ENCODE results near the gene LSMEM2.

Gene LSMEM2

DNA sequence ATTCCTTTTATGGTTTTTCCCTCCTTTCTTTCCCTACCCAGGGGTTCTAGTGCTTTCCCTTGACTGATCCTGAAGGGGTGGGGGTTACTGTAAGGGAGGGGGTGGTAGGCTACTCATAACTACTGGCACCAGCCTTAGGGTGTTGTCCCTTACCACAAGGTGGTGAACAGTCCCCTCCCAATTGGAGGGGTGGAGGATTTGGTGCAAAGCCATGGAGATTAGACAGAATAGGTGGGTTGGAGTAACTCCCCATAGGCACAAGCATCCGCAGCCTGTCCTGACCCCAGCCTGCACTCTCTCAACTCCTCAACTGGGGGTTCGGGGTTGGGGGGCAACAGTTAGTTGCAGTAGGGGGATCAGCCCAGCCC lies 46.2 kb downstream of the LSMEM2 start:
- TF ChIP-seq, protein P1, sequence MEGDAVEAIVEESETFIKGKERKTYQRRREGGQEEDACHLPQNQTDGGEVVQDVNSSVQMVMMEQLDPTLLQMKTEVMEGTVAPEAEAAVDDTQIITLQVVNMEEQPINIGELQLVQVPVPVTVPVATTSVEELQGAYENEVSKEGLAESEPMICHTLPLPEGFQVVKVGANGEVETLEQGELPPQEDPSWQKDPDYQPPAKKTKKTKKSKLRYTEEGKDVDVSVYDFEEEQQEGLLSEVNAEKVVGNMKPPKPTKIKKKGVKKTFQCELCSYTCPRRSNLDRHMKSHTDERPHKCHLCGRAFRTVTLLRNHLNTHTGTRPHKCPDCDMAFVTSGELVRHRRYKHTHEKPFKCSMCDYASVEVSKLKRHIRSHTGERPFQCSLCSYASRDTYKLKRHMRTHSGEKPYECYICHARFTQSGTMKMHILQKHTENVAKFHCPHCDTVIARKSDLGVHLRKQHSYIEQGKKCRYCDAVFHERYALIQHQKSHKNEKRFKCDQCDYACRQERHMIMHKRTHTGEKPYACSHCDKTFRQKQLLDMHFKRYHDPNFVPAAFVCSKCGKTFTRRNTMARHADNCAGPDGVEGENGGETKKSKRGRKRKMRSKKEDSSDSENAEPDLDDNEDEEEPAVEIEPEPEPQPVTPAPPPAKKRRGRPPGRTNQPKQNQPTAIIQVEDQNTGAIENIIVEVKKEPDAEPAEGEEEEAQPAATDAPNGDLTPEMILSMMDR (conservative IDR thresholded peaks at IDR 0.05; ENCODE audit: low read length), result no peak
- DNase-seq (ENCODE audit: low read depth), result no peak

DNA sequence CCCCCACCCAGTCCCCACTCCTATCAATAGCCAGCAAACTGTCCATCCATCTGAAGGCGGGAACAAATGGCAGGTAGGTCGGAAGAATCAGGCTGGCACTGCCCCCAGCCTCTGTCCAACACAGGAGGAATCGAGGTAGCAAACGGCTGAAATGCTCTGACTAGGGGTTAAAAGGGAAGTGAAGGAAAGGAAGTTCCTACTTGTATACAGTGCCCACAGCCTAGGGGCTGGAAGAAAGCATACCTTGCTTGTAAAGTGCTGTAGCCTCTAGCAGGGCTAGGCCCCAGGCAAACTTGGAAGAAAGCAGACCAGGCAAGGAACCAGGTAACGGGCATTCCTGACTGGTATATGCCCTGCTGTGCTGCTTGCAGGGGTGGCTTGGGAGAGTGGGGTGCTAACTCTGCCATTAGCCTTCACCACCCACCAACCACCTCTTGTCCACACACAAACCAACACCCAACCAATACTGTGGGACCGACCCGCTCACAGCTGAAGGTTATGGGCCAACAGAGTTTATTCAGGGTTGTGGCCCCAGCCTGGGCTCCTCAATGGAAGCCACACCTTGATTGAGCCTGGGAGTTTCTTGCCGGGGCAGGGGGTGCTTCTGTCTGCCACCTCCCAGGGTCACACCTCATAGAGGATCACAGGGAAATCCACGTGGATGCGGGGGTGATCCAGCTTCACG lies 46.8 kb downstream of the LSMEM2 start:
- no peak overlapping the region for H3K4me3 ChIP-seq (ENCODE audit: low read length)
- TF ChIP-seq, protein P1 (conservative IDR thresholded peaks at IDR 0.05; ENCODE audit: low read length), result no peak
- no peak for DNase-seq (ENCODE audit: low read depth)

More for the DNA sequence above, 46.2 kb downstream of the LSMEM2 start:
- no peak overlapping the region for H3K4me3 ChIP-seq (ENCODE audit: low read length)

DNA sequence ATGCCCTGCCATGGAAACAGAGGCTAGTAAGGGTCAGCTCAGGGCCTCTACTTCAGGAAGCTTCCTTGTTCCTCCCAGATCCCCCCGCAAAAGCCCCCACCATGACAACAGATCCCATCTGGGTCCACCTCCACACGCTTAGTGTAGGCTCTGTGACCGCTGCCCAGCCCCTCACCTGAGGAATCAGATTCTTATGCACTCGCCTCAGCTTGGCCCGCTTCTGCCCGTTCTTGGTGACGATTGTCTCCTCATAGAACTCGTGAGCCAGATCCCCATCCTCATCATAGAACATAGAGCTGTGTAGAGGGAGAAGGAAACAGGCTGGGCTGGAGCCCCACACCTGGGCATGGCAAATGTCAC lies 47.3 kb downstream of the LSMEM2 start:
- no peak for DNase-seq (ENCODE audit: low read depth)
- TF ChIP-seq, protein P1 (conservative IDR thresholded peaks at IDR 0.05; ENCODE audit: low read length), result no peak

DNA sequence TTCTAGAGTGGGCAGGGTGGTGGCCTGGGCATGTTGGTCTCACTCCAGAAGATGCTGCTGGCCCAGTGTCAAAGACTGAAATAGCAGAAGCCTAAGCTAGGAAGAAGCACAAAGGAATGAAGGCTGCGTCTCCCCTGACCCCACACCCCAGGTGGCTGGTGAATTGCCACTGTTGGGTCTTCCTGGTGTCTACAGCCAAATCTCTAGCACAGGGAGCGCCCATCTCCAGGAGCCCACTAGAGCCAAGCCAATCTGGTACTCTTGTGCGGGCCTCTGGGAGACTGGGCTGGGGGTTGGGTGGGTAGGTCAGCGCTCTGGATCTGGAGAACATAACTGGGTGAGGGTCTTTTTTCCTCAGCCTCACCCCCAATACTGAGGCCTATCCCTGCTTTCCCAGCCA lies 48.2 kb downstream of the LSMEM2 start:
- no peak for DNase-seq (ENCODE audit: low read depth)
- TF ChIP-seq, protein P1 (conservative IDR thresholded peaks at IDR 0.05; ENCODE audit: low read length), result no peak

More for the DNA sequence above, 47.3 kb downstream of the LSMEM2 start:
- H3K4me3 ChIP-seq (ENCODE audit: low read length), result no peak overlapping the region

DNA sequence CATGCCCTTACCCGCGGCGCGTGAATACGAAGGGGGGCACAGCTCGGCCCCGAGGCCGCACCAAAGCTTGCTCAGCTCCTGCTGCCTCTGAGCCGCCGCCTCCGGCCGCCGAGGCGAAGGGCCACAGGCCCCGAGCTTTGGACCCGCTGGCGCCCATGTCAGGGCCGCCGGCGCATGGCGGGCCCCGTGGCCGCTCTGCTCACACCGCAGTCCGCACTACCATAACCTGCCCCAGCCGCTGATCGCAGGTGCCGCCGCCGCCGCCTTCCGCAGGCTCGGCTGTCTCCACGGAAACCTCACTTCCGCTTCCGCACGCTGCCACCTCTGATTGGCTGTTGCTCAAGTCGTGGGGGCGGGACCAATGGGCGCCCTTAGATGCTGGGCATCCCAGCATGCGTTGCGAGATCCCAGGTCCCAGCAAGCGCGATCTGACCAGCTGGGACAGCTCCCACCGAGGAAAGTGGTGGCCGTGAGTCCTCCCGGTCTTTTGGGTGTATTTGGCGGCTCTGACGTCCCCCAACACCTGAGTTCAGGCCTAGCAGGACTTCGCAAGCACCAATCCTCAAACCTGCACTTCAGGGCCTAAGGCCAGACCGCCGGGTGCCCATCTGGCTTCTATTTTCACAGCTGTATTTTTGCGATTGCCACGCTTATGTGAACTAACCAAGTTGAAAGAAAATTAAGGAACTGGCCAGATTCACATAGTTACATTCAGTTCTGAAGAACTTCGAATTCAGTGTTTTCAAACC lies 49.2 kb downstream of the LSMEM2 start, which contains the start of gene TUSC2:
TUSC2 (minus strand) TSS at position 281 of the 749 bp plus-strand sequence; CDS start at position 157, 124 bp downstream.
- TF ChIP-seq, protein P1 (conservative IDR thresholded peaks at IDR 0.05; ENCODE audit: low read length), result no peak
- peak within 1 kb of the TSS; percentile 80 for H3K4me3 ChIP-seq (ENCODE audit: low read length)
- peak; percentile 94 for DNase-seq (ENCODE audit: low read depth)

More for the DNA sequence above, 48.2 kb downstream of the LSMEM2 start:
- H3K4me3 ChIP-seq (ENCODE audit: low read length), result peak overlapping the region; percentile 80

DNA sequence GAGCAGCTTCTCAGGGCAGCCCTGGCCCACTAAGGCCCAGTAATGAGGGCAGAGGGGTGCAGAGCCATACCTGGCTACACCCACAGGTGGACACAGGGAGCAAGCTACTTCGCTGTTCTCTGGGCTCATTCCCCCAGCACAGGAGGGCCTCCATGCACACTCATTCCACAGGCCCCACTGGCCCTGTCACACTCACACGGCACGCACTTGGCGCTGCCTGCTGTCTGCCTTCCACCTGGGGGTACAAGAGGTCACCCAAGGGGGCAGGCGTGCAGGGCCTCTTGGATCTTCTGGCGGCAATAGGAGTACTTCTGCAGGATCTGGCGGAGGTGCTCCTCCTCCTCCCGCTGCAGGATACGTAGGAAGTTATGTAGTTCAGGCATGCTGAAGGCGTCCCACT lies 51.4 kb downstream of the LSMEM2 start:
- TF ChIP-seq, protein P1 (conservative IDR thresholded peaks at IDR 0.05; ENCODE audit: low read length), result no peak
- no peak for DNase-seq (ENCODE audit: low read depth)

More for the DNA sequence above, 51.4 kb downstream of the LSMEM2 start:
- H3K4me3 ChIP-seq (ENCODE audit: low read length), result no peak overlapping the region
